HEK293 (cell line): ENCODE data around the gene PHKA2.

Source experiments
- ZBTB17 ChIP-seq: fragments of 450-650 bp; formaldehyde crosslinking; IDR thresholded peaks from 2 replicates; pipeline ENCODE4 v1.5.1; 2016; ENCODE audit warnings: missing biosample characterization, missing genetic modification characterization
- ZNF146 ChIP-seq: fragments of 450-650 bp; formaldehyde crosslinking; IDR thresholded peaks from 2 replicates; pipeline ENCODE4 v1.5.1; 2016; ENCODE audit warnings: missing biosample characterization, missing genetic modification characterization
- ZNF2 ChIP-seq: fragments of 450-650 bp; formaldehyde crosslinking; IDR thresholded peaks from 2 replicates; pipeline ENCODE4 v1.5.1; 2016; ENCODE audit warnings: missing biosample characterization, missing genetic modification characterization
- TF ChIP-seq, protein P1 (sequence below): fragments of 450-650 bp; formaldehyde crosslinking; IDR thresholded peaks from 2 replicates; pipeline ENCODE4 v1.5.1; 2016; ENCODE audit warnings: missing biosample characterization, missing genetic modification characterization
- TF ChIP-seq, protein P2 (sequence below): fragments of 450-650 bp; formaldehyde crosslinking; IDR thresholded peaks from 2 replicates; pipeline ENCODE4 v1.5.1; 2016; ENCODE audit warnings: missing biosample characterization, missing genetic modification characterization
- TF ChIP-seq, protein P3 (sequence below): fragments of 450-650 bp; formaldehyde crosslinking; IDR thresholded peaks from 2 replicates; pipeline ENCODE4 v1.5.1; 2016; ENCODE audit warnings: missing biosample characterization, missing genetic modification characterization
- TF ChIP-seq, protein P4 (sequence below): fragments of 450-650 bp; formaldehyde crosslinking; IDR thresholded peaks from 2 replicates; pipeline ENCODE4 v1.5.1; 2016; ENCODE audit warnings: missing biosample characterization, missing genetic modification characterization

DNA sequence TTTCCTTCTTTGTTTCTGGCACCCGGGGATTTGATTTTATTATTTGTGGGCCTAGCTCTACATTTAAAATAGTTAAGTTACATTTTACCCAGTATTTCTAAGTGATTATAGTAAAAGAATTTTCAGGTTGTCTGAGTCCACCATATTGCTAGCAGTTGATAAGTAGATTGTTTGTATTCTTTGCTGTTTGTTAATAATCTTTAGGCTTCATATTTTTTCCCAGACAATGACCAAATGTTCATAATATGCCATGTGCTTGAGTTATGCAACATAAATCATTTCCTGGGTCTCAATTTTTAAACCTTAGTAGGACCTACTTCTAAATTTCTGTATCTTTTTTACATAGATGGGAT is 127.3 kb downstream of the PHKA2 start:
- TF ChIP-seq ZNF146 (tag by site-specific recombination) (no peak), ZBTB17 (tag by site-specific recombination) (no peak), ZNF2 (tag by site-specific recombination) (no peak)
- TF ChIP-seq, protein P1, sequence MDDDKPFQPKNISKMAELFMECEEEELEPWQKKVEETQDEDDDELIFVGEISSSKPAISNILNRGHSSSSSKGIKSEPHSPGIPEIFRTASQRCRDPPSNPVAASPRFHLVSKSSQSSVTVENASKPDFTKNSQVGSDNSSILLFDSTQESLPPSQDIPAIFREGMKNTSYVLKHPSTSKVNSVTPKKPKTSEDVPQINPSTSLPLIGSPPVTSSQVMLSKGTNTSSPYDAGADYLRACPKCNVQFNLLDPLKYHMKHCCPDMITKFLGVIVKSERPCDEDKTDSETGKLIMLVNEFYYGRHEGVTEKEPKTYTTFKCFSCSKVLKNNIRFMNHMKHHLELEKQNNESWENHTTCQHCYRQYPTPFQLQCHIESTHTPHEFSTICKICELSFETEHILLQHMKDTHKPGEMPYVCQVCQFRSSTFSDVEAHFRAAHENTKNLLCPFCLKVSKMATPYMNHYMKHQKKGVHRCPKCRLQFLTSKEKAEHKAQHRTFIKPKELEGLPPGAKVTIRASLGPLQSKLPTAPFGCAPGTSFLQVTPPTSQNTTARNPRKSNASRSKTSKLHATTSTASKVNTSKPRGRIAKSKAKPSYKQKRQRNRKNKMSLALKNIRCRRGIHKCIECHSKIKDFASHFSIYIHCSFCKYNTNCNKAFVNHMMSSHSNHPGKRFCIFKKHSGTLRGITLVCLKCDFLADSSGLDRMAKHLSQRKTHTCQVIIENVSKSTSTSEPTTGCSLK, result no peak
- TF ChIP-seq, protein P2, sequence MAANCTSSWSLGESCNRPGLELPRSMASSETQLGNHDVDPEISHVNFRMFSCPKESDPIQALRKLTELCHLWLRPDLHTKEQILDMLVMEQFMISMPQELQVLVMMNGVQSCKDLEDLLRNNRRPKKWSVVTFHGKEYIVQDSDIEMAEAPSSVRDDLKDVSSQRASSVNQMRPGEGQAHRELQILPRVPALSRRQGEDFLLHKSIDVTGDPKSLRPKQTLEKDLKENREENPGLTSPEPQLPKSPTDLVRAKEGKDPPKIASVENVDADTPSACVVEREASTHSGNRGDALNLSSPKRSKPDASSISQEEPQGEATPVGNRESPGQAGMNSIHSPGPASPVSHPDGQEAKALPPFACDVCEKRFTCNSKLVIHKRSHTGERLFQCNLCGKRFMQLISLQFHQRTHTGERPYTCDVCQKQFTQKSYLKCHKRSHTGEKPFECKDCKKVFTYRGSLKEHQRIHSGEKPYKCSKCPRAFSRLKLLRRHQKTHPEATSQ (tag by site-specific recombination), result no peak
- TF ChIP-seq, protein P3, sequence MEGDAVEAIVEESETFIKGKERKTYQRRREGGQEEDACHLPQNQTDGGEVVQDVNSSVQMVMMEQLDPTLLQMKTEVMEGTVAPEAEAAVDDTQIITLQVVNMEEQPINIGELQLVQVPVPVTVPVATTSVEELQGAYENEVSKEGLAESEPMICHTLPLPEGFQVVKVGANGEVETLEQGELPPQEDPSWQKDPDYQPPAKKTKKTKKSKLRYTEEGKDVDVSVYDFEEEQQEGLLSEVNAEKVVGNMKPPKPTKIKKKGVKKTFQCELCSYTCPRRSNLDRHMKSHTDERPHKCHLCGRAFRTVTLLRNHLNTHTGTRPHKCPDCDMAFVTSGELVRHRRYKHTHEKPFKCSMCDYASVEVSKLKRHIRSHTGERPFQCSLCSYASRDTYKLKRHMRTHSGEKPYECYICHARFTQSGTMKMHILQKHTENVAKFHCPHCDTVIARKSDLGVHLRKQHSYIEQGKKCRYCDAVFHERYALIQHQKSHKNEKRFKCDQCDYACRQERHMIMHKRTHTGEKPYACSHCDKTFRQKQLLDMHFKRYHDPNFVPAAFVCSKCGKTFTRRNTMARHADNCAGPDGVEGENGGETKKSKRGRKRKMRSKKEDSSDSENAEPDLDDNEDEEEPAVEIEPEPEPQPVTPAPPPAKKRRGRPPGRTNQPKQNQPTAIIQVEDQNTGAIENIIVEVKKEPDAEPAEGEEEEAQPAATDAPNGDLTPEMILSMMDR (tag by site-specific recombination), result no peak
- TF ChIP-seq, protein P4, sequence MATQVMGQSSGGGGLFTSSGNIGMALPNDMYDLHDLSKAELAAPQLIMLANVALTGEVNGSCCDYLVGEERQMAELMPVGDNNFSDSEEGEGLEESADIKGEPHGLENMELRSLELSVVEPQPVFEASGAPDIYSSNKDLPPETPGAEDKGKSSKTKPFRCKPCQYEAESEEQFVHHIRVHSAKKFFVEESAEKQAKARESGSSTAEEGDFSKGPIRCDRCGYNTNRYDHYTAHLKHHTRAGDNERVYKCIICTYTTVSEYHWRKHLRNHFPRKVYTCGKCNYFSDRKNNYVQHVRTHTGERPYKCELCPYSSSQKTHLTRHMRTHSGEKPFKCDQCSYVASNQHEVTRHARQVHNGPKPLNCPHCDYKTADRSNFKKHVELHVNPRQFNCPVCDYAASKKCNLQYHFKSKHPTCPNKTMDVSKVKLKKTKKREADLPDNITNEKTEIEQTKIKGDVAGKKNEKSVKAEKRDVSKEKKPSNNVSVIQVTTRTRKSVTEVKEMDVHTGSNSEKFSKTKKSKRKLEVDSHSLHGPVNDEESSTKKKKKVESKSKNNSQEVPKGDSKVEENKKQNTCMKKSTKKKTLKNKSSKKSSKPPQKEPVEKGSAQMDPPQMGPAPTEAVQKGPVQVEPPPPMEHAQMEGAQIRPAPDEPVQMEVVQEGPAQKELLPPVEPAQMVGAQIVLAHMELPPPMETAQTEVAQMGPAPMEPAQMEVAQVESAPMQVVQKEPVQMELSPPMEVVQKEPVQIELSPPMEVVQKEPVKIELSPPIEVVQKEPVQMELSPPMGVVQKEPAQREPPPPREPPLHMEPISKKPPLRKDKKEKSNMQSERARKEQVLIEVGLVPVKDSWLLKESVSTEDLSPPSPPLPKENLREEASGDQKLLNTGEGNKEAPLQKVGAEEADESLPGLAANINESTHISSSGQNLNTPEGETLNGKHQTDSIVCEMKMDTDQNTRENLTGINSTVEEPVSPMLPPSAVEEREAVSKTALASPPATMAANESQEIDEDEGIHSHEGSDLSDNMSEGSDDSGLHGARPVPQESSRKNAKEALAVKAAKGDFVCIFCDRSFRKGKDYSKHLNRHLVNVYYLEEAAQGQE, result no peak
